RCC 7860 (cell line): Measurements from ENCODE around the gene C1orf198.

Experiments used
- DNase-seq: peaks from one replicate; pipeline ENCODE4 v3.0.0-alpha.2; 2015; ENCODE audit warnings: low spot score
- FAIRE-seq: peaks from 2 replicates; lab custom pipeline; 2012; peaks lifted over from hg19 to GRCh38; lab: Jason Lieb, UNC

C1orf198 gene, protein sequence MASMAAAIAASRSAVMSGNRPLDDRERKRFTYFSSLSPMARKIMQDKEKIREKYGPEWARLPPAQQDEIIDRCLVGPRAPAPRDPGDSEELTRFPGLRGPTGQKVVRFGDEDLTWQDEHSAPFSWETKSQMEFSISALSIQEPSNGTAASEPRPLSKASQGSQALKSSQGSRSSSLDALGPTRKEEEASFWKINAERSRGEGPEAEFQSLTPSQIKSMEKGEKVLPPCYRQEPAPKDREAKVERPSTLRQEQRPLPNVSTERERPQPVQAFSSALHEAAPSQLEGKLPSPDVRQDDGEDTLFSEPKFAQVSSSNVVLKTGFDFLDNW

DNA sequence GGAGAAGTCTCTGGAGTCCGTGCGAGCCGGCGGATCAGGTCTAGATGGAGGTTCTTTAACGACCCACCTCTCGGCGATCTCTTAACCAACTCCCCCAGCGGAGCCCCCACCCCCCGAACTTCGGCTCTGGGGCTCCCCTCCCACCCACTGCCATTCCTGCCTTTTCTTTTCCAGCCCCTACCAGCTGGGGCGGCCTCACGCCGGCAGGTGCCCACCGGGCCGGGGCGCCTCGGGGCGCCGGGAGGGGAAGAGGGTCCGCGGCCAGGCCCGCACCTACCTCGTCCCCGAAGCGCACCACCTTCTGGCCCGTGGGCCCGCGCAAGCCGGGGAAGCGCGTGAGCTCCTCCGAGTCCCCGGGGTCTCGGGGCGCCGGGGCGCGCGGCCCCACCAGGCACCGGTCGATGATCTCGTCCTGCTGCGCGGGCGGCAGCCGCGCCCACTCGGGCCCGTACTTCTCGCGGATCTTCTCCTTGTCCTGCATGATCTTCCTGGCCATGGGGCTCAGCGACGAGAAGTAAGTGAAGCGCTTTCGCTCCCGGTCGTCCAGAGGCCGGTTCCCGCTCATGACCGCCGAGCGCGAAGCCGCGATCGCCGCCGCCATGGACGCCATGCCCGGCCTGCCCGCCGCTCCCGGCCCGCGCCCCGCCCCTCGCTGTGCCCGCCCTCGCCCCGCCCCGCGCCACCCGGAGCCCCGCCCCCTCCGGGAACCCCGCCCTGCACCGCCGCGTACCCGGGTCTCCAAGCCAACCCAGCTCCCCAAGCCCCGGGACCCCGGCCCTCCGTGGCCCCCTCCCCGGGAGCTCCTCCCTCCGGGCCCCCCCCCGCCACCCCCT is at the start of gene C1orf198:
C1orf198 (minus strand) TSS at position 619 of the 833 bp plus-strand sequence; CDS start at position 610, 9 bp downstream.
- DNase-seq = no peak
- no peak for FAIRE-seq

DNA sequence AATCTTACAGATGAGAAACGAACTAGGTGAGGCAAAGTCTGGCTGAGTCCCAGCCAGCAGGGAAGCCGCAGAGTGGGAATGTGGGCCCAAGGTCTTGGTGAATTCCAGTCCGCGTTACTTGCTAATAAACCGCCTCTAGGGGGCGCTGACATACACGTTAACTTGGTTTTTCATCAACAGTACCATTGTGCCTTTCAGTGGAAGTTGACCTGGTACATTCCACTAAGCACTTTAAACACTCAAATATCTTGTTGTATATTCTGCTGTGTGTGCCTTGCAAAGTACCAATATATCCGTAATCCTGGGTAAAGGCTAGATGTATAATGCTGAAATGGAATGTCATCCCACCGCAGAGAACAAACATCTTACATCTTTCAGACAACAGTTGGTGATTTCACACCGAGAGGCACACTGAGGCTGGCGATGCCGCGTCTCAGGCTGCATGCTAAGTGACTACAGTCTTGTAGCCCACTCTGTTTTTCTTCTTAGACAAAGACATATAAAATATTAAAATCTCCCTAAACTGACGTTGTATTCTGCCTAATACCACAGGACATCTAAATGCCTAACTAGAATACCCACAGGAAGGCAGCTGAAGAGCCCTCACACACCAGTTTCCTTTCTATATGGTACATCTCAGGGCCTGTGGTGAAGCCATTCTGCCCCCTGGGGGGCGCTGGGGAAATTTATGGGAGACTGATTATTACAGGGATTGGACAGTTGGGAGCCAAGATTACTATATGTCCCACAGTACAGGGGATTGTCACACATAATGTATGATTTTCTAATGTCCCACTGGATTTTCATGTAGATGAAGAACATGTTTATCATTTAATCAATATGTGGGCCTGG is 49.2 kb upstream of the C1orf198 start:
- FAIRE-seq = no peak
- DNase-seq = peak; percentile 28

DNA sequence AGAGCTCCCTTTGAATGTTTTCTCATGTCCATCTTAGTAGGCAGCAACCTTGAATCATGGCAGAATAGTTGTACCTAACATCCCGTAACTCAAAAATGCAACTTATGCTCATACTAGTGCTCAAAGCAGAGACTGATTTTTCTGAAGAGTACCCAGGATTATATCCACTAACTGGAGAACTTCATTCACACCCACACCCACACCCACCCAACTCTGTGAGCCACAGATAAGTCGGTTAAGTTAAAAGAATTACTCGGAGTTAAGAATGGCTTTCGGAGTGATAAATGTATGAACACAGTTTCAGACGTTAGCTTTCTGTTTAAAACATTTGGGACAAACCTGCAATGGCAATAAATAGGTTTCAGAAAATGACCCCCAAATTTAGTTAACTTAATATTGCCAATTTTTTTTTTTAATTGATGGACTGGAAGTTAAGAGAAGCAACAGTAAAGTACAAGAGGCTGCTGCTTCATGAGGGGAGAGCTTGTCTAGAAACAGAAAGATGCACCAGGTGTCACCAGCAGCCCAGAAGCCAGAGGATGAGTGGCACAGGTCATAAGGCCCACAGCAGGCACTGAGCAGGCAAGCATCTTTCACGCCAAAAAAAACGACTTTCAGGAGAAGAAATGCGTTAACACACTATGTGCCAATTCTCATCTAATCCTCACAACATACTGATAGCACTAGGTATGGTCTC is 48.4 kb upstream of the C1orf198 start:
- FAIRE-seq = no peak
- no peak for DNase-seq

DNA sequence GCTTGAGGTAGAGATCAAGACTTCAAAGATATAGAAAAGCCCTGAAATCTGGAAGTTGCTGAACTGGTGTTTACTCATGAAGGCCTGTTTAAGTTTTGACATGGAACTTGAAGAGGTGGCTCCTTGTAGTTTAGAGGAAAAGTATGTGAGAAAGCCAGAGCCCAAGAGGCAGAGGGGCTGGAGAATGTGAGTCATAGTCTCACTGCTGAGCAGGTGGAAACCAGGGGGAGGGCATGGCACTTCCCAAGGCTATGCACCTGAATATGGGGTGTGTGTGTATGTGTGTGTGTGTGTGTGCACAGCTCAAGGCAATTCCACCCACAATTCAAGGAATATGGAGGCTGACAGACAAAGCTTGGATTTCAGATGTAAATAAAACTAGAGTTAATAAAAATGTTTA is 46.8 kb upstream of the C1orf198 start:
- DNase-seq (no peak), FAIRE-seq (no peak)

DNA sequence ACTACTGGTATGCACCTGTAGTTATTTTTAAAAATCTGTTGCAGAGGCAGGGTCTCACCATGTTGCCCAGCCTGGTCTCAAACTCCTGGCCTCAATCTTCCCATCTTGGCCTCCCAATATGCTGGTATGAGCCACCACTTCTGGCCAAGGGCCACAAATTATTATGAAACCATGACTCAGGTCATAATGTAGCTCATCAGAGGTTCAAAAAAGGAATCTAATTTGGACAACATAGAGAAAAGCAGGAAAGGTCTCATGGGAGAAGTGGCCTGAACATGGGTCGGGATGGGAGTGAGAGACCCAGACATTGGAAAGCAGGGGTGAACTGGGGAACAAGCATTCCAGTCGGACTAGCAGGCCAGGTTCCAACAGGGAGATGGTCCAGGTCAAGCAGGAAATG is 45.2 kb upstream of the C1orf198 start:
- no peak for FAIRE-seq
- DNase-seq = no peak

DNA sequence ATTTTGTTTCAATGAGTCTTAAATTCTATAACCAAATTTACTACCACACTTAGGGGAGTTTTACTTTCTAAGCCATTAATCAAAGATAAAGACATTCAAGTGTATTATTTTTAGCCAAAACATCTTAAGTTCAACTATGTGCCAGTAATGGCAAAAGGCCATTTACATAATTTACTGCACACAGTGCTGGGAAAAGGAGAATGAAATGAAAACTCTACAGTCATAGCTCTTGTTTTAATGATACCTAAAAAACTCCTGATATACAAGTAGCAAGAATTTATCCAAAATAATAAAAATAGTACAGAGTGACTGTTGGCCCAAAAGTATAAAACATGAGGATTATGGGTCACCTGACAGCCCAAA is 42.4 kb upstream of the C1orf198 start:
- FAIRE-seq = no peak
- no peak for DNase-seq

DNA sequence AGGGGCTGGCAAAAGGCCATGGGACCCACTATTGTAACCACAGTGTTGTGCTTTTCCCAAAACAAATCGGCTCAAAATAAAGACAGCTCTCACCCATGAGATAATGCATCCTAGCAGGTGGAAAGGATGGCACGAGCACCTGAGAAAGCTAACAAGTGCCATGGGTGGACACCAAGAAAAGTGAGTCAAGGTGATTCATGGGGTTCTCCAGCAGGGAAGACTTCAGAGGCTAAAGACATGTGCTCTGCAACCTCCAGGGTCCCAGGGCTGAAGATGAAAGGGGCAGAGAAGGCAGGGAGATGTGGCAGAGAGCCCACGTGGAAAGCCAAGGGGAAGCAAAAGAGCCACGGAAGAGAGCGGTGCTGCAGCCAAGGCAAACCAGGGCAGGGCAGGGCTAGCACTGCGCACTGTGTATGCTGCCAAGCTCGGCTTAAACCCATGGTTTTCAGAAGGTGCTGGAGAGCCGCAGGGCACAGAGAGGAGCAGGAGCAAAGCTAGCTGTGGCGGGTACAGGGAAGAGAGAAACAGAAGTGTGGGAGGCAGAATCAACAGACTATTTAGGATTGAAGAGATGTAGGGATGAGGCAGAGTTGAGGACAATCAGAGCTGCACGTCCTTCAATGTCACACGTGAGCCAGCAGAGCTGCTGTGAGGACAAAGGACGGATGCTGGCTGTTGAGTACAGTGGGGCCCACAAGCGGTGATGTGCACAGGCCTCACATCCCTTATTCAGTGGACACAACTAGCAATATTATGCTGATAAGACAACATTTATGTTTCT is 41.8 kb upstream of the C1orf198 start:
- DNase-seq (no peak), FAIRE-seq (no peak)

DNA sequence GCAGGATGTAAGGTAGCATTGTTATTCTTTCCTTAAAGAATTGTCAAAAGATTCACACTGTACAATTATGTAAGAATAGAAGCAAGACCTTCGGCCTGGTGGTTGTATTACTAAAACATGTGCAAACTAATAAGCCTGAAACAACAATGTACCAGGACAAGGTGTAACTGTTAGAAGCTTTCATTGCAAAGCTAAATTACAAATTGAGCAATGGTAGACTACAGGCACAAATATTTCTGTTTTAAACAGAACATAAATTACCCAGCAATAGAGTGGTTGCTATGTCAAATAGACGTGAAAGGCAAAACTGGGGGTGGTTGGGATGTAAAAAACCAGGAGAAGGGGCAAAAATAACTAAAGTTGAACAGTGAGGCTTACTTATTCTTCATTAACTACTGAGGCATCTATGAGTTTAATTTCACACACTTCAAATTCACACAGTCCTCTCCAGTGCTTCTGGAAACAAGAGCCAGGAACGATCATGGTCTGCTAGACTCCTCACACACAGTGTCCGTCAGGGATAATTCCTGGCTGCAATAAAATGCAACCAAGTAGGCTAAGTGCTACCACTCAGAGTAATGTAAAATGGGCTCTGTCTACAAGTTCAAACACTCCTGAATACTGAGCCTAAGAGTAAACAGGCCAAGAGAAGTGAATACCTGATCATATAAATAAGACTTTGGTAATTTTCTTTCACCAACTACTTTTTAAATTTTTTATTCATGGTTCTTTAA is 39.3 kb upstream of the C1orf198 start:
- FAIRE-seq (no peak), DNase-seq (no peak)

DNA sequence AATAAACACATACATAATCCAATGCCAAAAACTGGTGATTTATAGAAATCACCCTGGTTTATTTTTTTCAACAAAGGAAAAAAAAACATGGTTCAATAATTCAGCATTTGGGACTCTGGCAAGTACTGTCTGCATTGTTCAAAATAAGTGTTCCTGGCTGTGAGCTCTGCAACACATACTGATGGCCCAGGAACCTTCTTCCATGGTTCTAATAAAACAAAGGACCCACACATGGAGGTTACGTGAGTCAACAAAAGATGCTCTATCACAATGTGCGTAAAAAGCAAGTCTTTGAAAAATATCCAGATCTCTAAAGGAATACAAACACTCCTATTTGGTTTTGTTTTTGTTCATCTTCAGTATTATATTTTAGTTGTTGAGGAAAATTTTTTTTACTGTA is 37.9 kb upstream of the C1orf198 start:
- no peak for DNase-seq
- FAIRE-seq = no peak

DNA sequence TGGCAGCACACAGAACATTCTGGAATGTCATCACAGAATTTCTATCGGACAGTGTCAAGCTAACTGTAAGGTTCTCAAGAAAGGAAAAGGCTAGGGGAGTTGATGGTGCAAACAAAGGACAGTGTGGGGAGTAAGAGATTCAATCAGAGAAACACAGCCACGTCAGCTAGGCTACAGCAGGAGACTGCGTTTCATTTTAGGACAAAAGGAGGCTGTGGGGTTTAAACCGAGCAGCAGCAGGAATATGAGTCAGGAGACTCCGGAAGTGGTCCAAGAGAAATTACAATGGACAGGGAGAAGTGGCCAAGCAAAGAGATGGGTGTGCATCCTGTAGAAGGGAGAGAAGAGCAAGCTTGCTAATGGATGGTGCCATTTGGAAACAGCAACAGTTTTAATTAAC is 37.4 kb upstream of the C1orf198 start:
- FAIRE-seq = no peak

DNA sequence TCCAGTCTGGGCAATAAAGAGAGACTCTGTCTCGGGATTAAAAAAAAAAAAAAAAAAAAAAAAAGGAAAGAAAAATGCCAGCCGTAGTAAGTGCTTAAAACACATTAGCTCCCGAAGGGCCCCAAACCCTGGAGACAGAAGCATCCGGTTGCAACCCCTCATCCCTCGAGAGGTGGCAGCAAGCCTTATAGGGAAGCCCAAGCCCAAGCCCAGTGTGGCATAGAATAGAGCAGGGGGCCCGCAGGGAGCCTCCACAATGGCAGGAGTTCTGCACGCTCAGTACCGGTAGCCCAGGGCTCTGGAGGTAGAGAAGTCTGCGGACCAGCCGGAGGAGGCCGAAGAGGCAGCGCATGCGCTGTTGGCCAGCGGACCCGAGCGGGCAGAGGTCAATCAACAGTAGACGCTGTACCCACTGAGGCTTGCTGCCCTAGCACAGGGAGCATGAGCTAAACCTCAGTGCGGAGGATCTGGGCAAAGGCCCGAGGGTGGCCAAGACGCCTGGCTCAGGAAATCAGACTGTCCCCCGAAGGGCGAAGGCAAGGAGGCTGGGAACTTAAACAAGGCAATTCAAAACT is 34.1 kb upstream of the C1orf198 start:
- DNase-seq = no peak
- FAIRE-seq = no peak

More for the DNA sequence above, 37.4 kb upstream of the C1orf198 start:
- no peak for DNase-seq

DNA sequence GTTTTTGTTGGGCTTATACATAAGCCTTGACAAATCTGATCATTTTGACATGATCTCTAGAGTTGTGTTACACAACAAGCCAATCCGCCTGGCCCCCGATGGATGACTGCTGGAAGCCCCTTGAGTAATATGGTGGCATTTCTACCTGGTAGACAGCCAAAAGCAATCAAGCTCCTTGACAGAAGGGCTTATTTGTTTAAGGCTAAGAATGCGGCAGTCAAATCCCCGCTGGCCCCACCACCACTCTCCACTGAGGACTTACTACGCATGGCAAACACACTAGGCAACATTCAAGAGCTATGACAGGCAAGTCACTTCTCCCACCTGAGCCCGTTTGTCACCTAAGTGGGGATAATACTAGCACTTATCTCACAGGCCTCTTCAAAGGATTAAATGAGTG is 33.4 kb upstream of the C1orf198 start:
- no peak for FAIRE-seq
- no peak for DNase-seq

DNA sequence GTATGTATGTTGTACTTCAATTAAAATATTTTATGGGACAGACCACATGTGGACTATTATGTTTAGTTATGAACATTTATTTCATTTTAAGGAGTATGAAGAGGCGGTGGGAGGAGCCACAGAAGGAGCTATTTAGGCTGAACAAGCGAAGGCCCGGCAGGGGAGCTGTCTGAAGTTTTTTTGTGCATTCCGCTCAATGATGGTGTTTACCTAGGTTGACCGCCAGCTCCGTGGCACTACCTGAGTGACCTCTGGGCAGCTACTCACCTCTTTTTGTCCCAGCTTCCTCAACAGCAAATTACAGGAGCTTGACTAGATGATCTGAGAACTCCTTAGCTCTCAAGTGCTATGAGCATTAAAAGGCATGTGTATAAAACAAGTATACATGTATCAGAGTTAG is 32.7 kb upstream of the C1orf198 start:
- FAIRE-seq (no peak), DNase-seq (no peak)

DNA sequence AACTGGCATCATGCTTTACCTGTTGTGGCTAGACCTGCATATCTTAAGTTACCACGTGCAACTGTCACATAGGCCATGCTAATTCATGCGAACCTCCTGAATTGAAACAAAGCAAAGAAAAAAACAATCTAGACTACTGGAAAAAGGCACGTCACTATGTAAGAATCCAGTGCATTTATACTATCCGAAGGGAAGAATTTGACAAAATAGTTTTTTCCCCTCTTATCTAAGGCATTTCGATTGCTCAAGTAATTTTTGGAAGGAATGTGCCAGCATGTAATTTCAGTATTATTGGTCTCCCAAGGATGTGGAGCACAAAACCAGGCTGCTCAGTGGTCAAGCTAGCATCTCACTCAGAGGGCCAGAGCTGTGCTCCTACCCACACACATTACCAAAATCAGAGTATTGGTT is 31.5 kb upstream of the C1orf198 start:
- DNase-seq (no peak), FAIRE-seq (no peak)

DNA sequence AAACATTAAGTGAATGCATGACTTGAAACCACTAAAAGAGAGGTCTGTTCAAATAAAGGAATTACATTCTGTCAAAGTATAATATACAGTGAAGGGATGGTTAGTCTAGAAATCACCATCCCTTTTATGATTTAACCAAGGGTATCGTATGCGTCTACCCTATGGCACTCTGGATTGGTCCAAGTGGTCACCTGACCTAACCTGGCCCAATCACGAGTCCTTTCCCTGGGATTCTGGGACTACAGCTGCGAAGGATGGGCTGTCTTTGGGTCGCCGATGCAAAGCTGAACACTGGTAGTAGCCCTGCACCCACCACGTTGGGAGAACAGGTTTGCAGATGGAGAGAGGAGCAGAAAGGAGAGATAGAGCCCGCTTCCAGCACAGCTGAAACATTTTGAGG is 30.4 kb upstream of the C1orf198 start:
- no peak for FAIRE-seq
- DNase-seq = no peak

DNA sequence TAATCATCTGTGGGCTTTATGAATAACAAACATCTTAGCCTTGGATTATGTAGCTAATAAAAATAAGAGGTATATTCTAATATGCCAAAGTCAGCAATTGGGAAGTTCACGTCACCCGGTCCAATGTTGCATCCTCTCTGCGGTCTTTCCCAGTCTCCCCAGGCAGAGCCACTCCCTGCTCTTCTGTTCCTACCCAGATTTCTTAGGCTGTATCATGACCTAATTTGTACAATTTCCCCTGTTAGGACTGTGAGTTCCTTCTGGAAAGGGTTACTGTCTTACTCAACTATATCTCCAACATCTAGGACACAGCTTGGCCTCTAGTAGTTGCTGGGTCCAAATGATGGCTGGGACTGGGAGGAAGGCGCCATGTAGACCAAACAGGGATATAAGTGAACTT is 29.8 kb upstream of the C1orf198 start:
- DNase-seq (no peak), FAIRE-seq (no peak)

DNA sequence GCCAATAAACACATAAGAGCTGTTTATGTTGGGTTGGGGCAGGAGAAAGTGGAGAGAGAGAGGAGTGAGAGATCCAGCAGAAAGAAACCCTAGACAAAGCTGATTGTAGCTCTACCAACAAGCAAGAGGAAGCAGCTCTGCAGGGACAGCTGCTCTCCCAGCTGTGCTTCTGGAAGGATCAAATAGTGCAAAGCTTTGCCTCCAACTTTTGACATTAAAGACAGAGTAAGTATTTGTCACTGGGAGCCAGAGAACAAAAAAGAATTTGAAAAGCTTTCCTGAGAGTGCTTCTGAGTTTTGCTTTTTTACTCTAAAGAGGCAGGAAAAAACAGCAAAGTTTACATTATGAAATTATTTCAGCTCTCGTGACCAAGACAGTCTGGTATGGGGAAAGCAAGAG is 28.5 kb upstream of the C1orf198 start:
- DNase-seq (no peak), FAIRE-seq (no peak)

DNA sequence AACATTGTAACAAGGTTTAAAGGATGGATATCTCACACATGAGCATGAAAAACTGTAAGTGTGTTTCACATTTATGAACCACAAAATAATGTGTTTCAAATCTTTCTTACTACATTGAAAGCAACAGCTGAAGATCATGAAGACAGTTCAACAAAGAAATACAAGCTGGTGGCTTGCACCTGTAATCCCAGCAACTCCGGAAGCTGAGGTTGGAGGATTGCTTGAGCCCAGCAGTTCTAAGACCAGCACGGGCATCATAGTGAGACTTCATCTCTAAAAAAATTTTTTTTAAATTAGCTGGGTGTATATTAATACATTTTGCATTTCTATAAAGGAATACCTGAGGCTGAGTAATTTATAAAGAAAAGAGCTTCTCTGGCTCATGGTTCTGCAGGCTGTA is 27.1 kb upstream of the C1orf198 start:
- no peak for FAIRE-seq
- no peak for DNase-seq

DNA sequence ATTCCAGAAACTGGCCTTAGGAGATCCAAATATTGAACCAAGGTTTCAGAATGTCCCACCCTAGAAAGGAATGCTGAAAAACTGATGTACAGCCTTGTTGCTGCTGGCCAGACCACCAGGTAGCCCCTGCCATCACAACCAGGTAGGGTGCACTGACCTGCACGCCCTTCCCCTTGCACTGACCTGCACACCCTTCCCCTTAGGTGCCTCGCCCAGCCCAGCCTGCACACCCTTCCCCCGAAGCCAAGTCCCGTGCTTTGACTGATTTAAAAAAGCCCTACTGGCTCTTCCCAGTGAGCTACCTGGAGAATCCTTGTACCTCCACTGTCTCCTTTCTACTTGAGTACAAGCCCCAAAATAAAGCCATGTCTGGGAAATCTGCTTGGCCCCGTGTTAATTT is 26.3 kb upstream of the C1orf198 start:
- no peak for DNase-seq
- FAIRE-seq = no peak
